GM19372 (cell line): Measurements from ENCODE around the gene MSS51.

Experiments used
- ATAC-seq: cut with Tn5 transposase; IDR thresholded peaks from one replicate; pipeline ENCODE4 v1.9.1; 2021; ENCODE audit warnings: mild to moderate bottlenecking, low read depth, moderate library complexity; ENCODE audit not compliant: unreplicated experiment

MSS51 gene

DNA sequence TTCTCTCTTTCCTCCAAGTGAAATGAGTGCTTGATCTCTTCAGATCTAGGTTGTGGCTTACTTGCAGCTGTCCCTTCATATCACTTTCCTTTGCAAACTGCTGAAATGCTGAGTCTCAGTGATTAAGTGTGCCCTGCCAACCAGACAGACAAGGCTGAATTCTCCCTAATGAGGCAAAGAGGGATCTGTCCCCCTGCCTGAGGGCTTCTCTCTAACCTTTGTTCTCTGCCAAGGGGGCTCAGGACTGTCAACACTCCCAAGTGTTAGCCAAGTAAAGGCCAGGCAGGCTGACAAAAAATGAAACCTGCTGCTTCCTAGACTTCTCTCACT is at the start of gene MSS51:
MSS51 (minus strand) TSS at position 24 of the 330 bp plus-strand sequence. CDS start 5,277 bp downstream, outside the sequence.
- ATAC-seq, result no peak

DNA sequence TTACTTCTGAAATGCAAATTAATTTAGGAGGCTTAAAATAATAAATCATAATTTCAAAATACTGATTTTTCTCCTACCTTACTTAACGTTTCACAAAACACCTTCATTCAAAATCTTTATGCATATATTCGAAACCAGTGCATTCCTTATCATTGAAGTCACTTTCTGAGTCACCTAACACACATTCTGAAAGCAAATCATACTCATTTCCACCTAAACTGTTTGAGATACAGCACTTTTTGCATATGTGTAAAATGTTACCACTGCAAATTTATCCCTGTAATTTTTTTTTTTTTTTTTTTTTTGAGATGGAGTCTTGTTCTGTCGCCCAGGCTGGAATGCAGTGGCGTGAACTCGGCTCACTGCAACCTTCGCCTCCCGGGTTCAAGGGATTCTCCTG is 46.8 kb upstream of the MSS51 start:
- ATAC-seq, result no peak

DNA sequence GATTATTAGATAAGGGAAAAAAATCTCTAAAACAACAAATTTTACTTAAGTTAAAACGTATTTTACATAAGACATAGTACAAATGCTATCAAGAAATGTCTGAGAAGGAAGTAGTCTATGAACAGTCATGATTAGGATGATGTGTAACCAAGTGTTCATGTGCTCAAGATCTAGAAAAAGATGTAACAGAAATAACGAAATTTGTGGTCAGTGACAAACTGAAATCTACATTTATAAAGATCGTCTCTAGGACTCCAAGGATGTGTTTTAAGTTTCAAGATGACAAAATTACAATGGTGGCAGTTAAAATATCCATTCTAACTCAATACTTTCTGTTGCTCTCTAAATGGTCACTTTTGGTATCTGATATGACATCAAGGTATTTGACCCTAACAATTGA is 45.3 kb upstream of the MSS51 start:
- ATAC-seq, result no peak

DNA sequence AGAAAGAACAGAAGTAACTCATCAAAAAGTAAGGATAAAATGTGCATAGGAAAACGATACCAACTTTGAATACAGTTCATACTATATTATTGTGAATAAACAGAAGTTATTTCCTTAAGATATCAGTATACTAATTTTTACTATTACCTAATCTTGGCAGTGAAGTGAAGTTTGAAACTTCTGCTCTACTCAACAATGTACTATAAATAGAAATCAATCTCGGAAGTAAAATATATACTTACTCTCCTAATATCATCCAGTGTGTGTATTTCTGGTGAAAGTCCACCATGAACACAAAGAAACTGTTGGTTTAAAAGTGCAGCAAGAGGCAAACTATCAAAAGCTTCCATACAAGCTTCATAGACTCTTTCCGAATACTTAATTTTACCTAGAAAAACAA is 37.9 kb upstream of the MSS51 start:
- ATAC-seq, result no peak

DNA sequence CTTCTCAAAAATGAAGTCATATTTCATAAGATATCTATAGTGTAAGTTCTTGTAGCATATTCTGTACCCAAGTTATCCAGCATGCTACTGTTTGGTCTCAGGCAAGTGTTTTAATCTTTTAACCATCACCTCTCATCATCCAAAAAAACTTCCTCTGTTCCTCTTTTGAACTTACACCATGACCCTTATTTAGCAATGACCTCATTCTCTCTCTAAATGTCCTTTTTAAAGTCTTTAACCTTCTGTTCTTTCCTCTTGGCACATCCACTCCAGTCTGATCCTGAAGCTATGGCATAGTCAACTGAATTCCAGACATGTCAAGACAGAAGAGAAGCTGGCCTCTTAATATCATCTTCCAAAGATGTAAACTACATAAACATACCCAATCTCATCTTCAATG is 36.2 kb upstream of the MSS51 start:
- ATAC-seq, result no peak

DNA sequence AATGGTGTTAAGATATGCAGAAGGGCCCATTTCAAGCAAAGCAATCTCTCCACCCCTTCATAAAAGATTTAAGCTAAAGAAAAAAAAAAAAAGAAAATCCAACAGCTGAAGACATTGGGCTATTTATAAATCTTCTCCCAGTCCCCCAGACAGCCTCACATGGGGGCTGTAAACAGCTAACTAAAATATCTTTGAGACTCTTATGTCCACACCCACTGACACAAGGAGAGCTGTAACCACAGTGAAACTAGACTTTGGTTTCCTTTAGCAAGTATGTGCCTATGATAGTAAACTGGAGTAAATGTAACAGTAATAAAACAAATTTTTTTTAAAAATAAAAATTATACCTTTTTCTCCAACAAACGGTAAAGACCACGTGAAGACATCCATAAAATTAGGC is 33.8 kb upstream of the MSS51 start:
- ATAC-seq, result no peak

DNA sequence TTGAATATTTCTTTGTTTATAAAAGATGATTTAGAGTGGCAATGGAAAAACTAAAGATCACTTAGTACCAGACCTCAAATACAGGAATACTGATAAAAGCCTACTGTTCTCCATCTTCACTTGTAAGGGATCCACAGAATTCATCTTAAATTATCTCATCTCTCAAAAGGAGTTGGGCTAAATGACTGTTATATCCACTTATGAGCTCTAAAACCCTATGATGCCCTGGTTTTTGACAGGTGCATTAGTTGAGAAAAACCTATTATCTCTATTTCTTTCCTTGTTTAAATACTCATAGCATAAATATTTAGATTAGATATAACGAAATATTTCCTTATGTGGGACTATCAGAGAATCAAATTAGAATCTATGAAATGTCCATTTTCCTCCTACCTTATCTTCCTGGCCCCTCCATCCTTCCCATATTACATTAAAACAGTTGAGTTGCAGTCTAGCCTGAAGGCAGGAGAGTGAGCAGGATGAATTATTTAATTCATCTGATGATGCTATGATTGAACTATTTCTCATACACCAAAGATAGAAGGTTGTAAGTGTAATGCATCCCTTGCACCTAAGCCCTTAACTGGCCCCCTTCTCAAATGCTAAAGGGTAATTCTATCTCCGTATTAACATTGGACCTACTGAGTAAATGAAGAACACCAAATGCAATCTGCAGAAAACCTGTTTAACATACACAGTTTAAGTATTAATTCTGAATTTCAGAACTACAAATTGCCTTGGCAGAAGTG is 32.8 kb upstream of the MSS51 start:
- ATAC-seq, result no peak

DNA sequence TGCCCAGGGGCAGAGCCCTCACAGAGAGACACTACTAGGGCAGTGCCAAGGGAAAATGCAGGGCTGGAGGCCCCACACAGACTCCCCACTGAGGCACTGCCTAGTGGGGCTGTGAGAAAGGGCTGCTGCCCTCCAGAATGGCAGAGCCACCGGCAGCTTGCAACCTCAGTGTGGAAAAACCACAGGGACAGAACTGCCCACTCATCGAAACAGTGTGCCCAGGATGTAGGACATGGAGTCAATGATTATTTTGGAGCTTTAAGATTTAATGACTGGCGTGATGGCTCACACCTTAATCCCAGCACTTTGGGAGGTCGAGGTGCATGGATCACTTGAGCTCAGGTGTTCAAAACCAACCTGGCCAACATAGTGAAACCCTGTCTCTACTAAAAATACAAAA is 27.5 kb upstream of the MSS51 start:
- ATAC-seq, result no peak

DNA sequence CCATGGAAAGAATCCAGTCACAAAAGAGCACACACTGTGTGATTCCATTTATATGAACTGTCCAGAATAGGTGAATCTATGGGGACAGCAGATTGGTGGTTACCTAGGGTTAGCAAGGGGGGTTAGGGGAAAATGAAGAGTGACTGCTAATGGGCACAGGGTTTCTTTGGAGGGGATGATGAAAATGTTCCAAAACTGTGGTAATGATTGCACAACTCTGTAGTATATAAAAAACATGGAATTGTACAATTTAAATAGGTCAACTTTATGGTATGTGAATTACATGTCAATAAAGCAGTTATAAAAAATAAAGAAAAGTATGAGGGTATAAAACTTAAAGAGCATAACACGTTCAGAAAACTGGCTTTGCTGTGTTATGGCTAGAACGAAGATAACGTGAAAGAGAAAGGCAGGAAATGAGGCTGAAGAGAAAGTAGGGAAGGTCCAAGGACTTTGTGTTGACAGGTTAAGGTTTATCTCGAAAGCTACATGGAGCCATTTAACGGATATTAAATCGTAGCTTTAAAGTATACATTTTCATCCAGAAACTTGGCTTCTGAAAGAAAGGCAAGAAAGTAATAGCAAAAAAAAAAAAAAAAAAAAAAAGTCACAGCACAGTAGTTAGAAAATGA is 26.4 kb upstream of the MSS51 start:
- ATAC-seq, result no peak

DNA sequence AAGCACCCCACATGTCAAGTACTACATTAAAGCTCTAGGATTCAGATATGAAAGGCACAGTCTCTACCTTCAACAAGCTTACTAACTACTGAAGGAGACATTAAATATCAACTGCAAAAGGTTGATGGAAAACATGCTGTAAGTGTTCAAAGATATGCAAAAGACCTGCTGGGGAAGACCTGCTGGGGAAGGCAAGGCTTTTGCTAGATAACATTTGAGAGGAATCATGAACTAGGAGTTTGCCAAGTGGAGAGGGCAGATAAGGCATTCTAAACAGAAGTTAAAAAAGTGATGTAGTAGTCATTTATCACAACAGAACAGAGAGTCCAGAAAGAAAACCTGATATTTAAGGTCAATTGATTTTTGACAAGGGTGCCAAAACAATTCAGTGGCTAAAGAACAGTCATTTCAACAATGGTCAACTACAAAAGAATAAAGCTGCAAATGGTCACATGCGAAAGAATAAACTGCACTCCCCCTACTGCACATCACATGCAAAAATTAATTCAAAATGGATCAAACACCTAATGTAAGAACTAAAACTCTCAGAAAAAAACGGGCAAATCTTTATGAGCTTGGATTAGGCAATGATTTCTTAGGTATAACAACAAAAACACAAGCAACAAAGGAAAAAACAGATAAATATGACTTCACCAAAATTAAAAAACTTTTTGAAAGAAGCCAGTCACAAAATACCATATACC is 23.0 kb upstream of the MSS51 start:
- ATAC-seq, result no peak

DNA sequence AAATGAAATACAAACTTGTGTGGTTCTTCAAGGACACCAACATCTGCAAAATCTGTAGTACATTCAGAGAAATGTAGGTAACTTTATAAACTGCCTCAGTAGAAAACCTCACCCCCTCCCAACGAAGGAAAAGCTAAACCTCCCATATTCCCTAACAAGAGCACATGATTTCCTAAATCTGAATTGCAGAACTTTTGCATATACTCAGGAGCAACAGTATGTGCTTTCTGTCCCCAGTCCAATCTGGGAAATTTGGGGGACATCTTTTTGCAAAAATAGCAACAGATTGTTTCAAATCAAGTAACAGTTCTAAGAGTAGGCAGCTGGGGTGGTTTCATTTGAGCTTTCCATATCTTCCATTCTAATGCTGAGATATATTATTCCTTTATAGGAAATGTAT is 15.8 kb upstream of the MSS51 start:
- no peak for ATAC-seq

DNA sequence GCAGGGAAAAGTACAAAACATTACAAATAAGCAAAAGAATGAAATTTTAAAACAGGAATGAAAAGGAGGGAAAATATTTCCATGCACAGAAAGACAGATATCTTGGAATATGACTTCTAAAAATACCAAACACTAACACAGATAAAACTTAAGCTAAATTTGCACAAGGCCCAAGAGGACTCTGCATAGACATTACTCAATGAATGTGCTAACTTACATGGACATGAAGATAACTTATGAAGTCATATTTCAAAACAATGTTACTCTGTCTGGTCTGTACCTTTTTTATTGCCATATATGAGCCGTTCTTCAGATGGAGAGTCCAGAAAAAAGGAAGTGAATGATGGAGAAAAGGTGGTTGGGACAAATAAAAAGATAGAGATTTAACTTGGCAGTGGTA is 15.0 kb upstream of the MSS51 start:
- no peak for ATAC-seq

DNA sequence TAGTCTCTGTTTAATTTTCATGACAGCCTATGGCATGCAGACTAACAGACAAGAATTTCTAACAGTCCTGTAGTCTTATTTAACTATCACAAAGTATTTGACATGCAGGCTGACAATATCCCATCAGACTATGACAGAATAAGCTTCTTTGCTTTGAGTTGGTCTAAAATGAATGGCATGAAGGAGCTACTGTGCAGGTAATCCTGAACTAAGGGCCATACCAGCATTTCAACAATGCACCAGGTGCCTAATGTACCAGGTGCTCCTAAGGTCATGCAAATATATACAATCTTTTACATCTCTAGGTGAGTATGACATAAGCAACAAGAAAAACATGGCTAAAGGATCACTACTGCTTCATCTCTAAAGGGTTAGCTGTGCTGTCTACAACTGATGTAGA is 13.6 kb upstream of the MSS51 start:
- ATAC-seq, result no peak

DNA sequence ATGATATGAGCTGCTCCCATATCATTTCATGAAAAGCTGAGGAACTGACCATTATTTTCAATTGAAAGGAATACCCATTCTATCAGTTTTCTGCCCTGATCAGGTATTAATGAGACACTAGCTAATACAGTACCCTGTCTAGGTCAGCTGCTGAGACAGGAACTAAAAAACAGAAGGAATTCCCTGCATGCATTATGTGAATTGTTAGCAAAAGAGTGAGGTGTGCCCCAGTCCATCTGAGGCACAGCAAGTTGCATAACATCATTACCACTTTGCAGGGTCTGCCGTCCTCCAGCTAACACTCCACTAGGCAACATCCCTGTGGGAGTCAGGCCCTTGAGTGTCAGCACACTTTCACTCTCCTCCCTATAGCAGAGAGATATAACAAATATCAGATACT is 11.1 kb upstream of the MSS51 start:
- ATAC-seq, result no peak

DNA sequence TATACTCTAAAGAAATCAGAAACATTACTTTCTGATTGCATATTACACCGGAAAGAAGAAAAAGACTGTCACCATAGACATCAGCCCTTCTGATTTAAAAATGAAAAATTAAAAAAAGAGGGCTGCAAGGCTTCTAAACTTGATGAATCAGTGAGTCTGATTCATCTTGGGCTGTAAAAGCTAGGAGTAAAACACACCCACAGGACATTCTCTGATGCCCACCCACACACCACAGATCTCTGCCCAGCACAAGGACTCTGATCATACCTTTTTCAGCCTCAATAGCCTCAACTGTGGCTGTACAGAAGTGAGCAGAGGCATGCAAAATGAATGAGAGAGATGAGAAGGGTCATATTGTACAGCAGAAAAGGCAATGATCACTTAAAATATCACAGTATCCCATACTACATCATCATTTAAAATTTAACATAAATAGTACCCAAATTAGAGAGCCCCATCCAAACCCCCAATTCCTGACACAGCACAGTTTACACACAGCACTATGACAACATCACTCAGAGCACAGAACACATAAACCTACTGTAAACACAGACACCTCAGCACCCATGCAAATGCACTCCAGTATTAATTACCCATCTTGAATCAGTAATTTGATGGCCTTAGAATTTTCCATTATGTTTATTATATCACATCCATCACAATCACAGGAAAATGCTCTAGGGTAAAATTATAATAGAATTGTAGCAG is 6.4 kb upstream of the MSS51 start:
- ATAC-seq, result no peak

DNA sequence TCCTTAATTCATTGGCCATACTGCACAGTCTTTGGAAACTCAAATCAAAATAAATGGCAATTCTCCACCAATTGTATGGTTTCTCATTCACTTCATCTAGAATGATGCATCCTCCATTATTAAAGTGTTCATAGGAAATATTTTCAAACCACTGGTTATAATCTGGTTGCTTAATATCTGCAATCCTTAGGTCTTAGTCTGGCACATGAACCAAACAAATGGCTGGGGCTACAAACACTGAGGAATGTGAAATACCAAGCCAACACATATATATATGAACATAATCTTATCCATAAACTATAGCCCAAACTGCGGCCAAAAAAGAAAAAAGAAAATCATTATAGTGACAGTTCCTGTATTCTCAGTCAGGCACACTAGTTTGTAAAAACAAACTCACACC is 5.7 kb upstream of the MSS51 start:
- no peak for ATAC-seq

DNA sequence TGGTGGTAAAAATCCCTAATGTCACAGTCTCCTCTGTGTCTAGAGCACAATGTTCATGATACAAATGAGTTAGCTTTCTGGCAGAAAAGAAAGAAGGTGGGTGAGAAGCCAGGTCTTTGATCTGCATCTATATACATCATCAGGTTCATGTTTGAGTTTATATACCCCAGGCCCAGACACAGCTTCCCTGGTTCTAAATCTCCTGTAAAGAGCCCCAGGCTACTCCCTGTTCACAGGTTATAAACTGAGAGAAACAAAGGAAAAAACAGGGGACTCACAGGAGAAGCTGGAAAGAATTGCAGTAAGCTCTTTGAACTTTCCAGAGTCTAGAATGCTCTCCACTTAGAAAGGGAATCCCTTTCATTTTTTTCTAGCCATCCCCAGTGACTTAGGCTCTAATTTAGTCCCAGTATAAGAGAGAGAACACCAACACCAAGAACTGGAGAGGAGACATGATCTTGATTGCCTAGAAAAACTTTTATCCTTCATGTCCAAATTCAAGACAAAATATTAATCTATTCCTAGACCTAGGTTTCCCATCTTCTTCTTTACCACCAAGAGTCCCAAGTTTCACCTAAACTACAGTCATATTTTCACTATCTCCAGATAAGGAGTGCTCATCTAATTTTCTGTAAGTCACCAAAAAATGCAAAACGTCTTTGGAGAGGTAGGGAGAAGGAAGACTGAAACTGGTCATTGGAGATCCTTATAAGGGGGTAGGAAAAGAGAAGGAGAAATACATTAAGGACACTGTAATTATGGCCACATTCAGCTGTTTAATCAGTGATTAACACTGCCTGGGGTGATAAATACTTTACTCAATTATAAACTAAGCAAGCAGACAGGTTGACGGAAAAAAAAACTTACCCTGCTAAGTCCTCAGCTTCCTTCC is 469 bp downstream of the MSS51 start:
- ATAC-seq, result no peak

DNA sequence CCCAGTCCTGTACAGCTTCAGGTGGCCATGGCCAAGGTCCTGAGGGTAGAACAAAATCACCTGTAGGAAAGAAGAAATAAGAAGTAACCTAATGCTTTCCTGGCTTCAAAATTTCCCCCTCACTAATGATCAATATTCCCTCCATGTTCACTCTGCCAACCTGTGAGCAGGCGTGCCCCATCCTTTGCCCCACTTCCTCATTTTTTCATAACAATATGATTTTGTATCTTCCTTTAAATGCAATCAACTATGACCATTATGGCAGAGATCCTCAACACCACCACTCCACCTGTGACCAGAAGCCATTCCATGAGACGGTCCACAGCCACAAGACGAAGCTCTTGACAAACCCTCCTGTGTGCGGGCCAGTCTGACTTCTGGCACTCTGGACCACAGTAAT is 7.0 kb downstream of the MSS51 start:
- ATAC-seq, result no peak

DNA sequence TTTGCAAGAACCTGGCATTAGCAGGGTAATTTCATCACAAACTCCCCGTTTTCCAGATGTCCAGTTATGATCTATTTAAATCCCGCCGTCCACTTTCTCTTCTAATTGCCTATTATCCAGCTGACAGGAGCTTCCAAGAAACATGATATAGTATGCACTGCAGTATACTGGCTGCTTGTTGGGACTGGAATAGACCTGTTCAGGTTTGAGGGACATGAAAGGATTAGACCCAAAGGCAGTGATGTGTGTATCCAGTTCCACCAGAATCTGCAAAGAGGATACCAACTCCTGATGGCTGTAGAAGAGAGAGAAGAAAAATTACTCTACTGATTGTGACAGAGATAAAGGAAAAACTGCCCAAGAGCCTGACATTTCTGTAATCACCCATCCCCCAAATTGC is 8.9 kb downstream of the MSS51 start:
- ATAC-seq, result no peak

DNA sequence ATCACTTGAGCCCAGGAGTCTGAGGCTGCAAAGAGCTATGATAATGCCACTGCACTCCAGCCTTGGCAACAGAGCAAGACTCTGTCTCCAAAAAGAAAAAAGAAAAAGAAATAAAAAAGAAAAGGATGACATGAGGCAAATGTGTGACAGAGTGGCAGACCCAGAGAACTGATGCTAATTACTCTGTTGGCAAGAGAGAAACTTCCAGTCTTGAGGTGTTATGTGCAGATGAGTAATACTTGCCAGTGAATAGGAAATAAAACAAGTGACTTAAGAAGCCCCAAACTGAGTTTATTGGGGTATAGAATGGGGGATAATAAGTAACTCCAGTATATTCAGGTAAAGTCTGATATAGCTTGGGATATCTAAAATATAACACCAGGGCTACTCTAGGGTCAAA is 10.1 kb downstream of the MSS51 start:
- no peak for ATAC-seq
